Activated T-helper 2 cell treated with anti-CD3 and anti-CD28 coated beads, Interferon-gamma antibody, Interleukin-2, Interleukin-4, amounts not matched to agents 10 μg/mL and 5 μg/mL and 100 μg/mL, durations not matched to agents 14 hours and 24 hours and 36 hours (primary cell): ENCODE data around the gene ZNF277. TPM values are rescaled to one million over a fixed set of nuclear protein-coding genes. Genes with fewer than 3 reads are reported as not detected.
"Not testable (repeated sequence)": the region's sequence is repeated elsewhere in the genome, so short reads cannot be mapped to it uniquely, and the experiment has no call there.

ENCODE experiments used
- DNase-seq: peaks from one replicate; pipeline ENCODE4 v3.0.0; 2021; ENCODE audit warnings: low spot score
- H3K27ac Mint-ChIP-seq: one replicate; pipeline ENCODE4 v1.8.0; 2021; ENCODE audit warnings: mixed read lengths
- H3K27me3 Mint-ChIP-seq: one replicate; pipeline ENCODE4 v1.8.0; 2021; ENCODE audit warnings: low read depth, mixed read lengths
- H3K36me3 Mint-ChIP-seq: one replicate; pipeline ENCODE4 v1.8.0; 2021; ENCODE audit warnings: low read depth, mixed read lengths
- H3K4me1 Mint-ChIP-seq: one replicate; pipeline ENCODE4 v1.8.0; 2021; ENCODE audit warnings: low read depth, mixed read lengths
- H3K4me3 Mint-ChIP-seq: one replicate; pipeline ENCODE4 v1.8.0; 2021; ENCODE audit warnings: low read depth, mild to moderate bottlenecking, moderate library complexity, mixed read lengths
- H3K9me3 Mint-ChIP-seq: one replicate; pipeline ENCODE4 v1.8.0; 2021; ENCODE audit warnings: mixed read lengths
- intact Hi-C: fragments of 100-400 bp; cut with micrococcal nuclease; formaldehyde crosslinking; loops from one replicate; pipeline ENCODE4 v1.15.1; 2023
- total RNA-seq: library from RNA; stranded (reverse); gene quantifications from 2 replicates; pipeline ENCODE4 v1.2.3, GENCODE V29; 2022

The ZNF277 gene
- total RNA-seq, 1 donor from 2014 or later, result 11.6 TPM

DNA sequence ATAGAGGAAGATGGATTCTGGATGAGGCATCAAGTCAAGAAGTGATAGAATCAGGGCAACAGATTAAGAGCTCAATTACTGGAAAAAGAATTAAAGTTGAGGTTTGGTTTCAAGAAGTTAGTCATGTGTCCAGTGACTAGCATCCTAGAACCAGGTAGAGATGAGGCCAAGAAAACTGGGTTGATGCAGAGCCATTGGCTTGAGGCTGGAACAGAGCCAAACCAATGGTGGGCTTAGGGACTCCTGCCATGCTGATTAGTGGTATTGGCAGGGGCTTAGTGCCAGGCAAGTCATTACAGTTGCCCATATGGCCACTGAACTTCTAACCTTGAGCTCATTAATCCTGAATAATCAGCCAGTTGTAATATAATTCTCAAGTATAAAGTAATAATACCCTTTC lies 18.5 kb downstream of the ZNF277 start:
- H3K4me3 Mint-ChIP-seq, result no peak overlapping the region
- no peak overlapping the region for H3K27ac Mint-ChIP-seq
- no peaks in the 10 kb centered on the region for H3K27me3 Mint-ChIP-seq
- no peaks in the 10 kb centered on the region for H3K36me3 Mint-ChIP-seq
- no peaks in the 10 kb centered on the region for H3K4me1 Mint-ChIP-seq
- intact Hi-C loops, result no loop called here
- no peak for DNase-seq
- no peaks in the 10 kb centered on the region for H3K9me3 Mint-ChIP-seq

- Mint-ChIP-seq H3K36me3 (no peaks in the 10 kb centered on the region), H3K9me3 (no peaks in the 10 kb centered on the region), H3K4me3 (no peak overlapping the region), H3K27ac (no peak overlapping the region), H3K4me1 (no peaks in the 10 kb centered on the region), H3K27me3 (no peaks in the 10 kb centered on the region)
- no peak for DNase-seq
- intact Hi-C loops, result no loop called here
Observed at GRCh38 chr7:112226701-112227276, 20.3 kb downstream of the ZNF277 start.

DNA sequence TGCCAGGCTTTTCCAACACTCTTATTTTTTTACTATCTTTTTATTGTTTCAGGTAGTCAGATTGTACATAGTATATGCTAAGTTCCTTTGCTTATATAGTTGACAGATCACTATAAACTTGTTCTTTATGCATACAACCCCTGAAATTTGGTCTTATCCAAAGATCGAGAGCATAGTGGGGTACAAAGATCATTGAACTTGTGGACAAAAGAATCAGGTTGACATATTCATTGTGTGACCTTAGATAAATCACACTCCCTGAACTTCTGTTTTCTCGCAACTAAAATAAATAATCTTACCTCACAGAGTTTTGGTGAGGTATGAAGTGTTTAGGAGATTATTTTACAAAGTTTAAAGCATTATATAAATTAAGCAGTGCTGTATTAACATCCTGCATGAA lies 22.1 kb downstream of the ZNF277 start:
- H3K27ac Mint-ChIP-seq, result no peak overlapping the region
- no peaks in the 10 kb centered on the region for H3K4me1 Mint-ChIP-seq
- no peaks in the 10 kb centered on the region for H3K9me3 Mint-ChIP-seq
- intact Hi-C loops, result no loop called here
- H3K27me3 Mint-ChIP-seq, result no peaks in the 10 kb centered on the region
- H3K4me3 Mint-ChIP-seq, result no peak overlapping the region
- DNase-seq, result no peak
- no peaks in the 10 kb centered on the region for H3K36me3 Mint-ChIP-seq

DNA sequence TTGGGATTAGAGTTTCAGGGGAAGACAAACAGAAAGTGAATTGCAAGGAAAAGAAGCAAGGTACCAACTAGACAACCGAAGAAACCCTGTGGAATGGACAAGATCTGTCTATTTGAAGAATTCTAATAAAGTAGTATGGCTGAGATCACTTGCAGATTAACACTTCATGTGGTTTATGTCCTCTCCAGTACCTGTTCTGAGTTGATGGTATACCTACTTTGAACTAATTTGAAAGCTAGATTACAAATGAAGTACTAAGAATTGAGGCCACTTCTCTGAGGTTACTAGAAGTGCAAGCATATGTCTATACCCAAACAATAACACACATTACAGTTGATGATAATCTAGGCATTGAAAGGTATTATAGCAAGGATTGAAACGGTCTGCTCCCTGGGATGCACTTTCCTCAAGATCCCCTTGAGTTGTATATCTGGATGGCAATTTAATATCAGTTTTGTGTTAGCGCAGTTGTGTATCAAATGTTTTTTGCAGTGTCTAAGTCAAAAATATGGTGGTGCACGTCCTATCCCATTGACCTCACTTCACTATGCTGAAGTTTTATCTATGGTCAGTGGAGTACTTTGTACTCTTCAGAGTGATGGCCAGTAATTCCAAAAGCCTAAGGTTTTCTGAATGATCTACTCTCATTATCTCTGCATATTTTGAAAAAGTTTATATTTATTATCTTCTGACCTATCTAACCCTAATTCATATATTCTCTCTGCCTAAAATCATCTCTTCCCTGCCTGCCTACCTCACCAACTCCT lies 25.9 kb downstream of the ZNF277 start:
- no peak for DNase-seq
- no peaks in the 10 kb centered on the region for H3K4me1 Mint-ChIP-seq
- H3K27ac Mint-ChIP-seq, result no peak overlapping the region
- no peaks in the 10 kb centered on the region for H3K27me3 Mint-ChIP-seq
- intact Hi-C loops, result no loop called here
- no peaks in the 10 kb centered on the region for H3K36me3 Mint-ChIP-seq
- H3K9me3 Mint-ChIP-seq, result no peaks in the 10 kb centered on the region
- H3K4me3 Mint-ChIP-seq, result no peak overlapping the region

- Mint-ChIP-seq H3K9me3 (no peaks in the 10 kb centered on the region), H3K27me3 (no peaks in the 10 kb centered on the region), H3K4me1 (no peaks in the 10 kb centered on the region), H3K36me3 (no peaks in the 10 kb centered on the region), H3K27ac (no peak overlapping the region), H3K4me3 (no peak overlapping the region)
- DNase-seq, result no peak
- intact Hi-C loops, result no loop called here
Observed at GRCh38 chr7:112233048-112233697, 26.7 kb downstream of the ZNF277 start.

GRCh38 chr7:112234147-112234546 lies 27.7 kb downstream of the ZNF277 start:
- H3K36me3 Mint-ChIP-seq, result no peaks in the 10 kb centered on the region
- intact Hi-C loops, result no loop called here
- no peaks in the 10 kb centered on the region for H3K9me3 Mint-ChIP-seq
- no peak overlapping the region for H3K4me3 Mint-ChIP-seq
- H3K27ac Mint-ChIP-seq, result no peak overlapping the region
- no peak for DNase-seq
- H3K4me1 Mint-ChIP-seq, result no peaks in the 10 kb centered on the region
- H3K27me3 Mint-ChIP-seq, result no peaks in the 10 kb centered on the region

DNA sequence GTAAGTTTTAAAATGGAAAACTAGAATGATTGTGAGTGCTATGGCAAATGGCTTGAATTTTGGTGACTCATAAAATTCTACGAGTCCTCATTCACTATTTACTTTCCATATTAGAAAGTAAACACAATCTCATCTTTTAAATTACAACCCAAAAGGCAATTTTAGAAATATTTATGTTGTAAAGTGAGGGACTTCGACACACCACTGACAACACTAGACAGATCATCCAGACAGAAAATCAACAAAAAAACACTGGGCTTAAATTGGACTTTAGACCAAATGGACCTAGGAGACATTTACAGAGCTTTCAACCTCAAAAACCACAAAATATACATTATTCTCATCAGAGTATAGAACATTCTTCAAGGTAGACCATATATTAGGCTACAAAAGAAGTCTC lies 30.1 kb downstream of the ZNF277 start:
- DNase-seq, result no peak
- no peak overlapping the region for H3K4me3 Mint-ChIP-seq
- H3K4me1 Mint-ChIP-seq, result no peaks in the 10 kb centered on the region
- no peaks in the 10 kb centered on the region for H3K36me3 Mint-ChIP-seq
- no peaks in the 10 kb centered on the region for H3K9me3 Mint-ChIP-seq
- intact Hi-C loops, result no loop called here
- H3K27me3 Mint-ChIP-seq, result no peaks in the 10 kb centered on the region
- no peak overlapping the region for H3K27ac Mint-ChIP-seq

- no peak for DNase-seq
- Mint-ChIP-seq H3K4me3 (no peak overlapping the region), H3K27me3 (no peaks in the 10 kb centered on the region), H3K9me3 (no peaks in the 10 kb centered on the region), H3K4me1 (no peaks in the 10 kb centered on the region), H3K36me3 (no peaks in the 10 kb centered on the region), H3K27ac (no peak overlapping the region)
- intact Hi-C loops, result no loop called here
Observed at GRCh38 chr7:112238330-112238729, 31.8 kb downstream of the ZNF277 start.

DNA sequence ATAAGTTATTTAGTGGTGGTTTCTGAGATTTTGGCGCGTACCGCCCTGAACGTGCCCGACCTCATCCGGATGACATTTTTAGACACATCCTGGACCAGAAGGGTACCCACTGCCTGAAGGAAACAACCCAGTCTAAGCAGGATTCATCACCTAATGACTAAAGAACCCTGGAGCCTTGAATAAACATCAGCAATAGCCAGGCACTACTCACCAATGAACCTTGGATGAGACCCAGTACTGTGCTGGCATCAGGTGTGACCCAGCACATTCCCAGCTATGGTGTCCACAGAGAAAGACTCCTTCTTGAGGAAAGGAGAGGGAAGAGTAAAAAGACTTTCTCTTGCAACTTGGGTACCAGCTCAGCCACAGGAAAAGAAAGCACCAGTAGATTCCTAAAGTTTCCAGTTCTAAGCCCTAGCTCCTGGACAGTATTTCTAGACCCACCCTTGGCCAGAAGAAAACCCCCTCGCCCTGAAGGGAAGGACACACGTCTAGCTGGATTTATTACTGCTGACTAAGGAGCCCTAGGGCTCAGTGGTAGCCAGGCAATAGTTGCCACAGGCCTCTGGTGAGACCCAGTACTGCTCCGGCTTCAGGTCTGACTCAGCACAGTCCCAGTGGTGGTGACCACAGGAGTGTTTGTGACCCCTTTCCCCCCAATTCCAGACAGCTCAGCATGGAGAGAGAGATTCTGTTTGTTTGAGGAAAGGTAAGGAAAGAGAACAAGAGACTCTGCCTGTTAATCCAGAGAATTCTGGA lies 32.5 kb downstream of the ZNF277 start:
- Mint-ChIP-seq H3K9me3 (no peaks in the 10 kb centered on the region), H3K36me3 (no peaks in the 10 kb centered on the region), H3K27me3 (no peaks in the 10 kb centered on the region), H3K4me1 (no peaks in the 10 kb centered on the region), H3K27ac (no peak overlapping the region), H3K4me3 (no peak overlapping the region)
- intact Hi-C loops, result no loop called here
- DNase-seq, result no peak

DNA sequence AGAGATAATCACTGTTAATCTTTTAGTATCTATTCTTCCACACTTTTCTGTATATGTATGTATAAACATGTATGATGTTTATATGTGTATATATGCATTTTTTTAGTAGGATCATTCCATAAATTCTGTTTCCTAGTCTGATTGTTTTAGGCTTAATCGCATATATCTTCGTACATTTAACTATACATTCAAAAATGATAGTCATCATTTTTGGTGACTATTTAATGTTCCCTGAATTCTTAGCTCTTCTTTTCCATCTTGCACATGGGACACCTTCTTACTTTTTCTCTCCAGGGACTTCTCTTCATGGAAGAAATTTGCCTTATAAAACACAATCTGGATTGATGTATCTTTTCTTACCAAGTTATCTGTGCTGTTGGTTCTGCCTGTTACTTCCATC lies 42.1 kb downstream of the ZNF277 start:
- Mint-ChIP-seq H3K4me1 (peaks cover 1% of the 10 kb centered on the region), H3K9me3 (no peaks in the 10 kb centered on the region), H3K36me3 (no peaks in the 10 kb centered on the region), H3K27me3 (no peaks in the 10 kb centered on the region), H3K4me3 (no peak overlapping the region), H3K27ac (no peak overlapping the region)
- DNase-seq, result no peak
- intact Hi-C loops, result no loop called here

DNA sequence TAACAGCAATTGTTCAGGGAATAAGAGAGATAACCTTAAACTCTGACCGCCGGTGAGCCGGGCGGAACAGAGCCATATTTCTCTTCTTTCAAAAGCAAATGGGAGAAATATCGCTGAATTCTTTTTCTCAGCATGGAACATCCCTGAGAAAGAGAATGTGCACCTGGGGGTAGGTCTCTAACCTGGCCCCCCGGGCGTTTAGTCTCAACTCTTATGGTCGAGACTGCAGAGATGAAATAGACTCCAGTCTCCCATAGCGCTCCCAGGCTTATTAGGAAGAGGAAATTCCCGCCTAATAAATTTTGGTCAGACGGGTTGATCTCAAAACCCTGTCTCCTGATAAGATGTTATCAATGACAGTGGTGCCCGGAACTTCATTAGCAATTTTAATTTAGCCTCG lies 43.5 kb downstream of the ZNF277 start:
- DNase-seq, H3K4me3 Mint-ChIP-seq, H3K36me3 Mint-ChIP-seq, H3K9me3 Mint-ChIP-seq, intact Hi-C loops, H3K27ac Mint-ChIP-seq, H3K27me3 Mint-ChIP-seq, H3K4me1 Mint-ChIP-seq: not testable (repeated sequence)

DNA sequence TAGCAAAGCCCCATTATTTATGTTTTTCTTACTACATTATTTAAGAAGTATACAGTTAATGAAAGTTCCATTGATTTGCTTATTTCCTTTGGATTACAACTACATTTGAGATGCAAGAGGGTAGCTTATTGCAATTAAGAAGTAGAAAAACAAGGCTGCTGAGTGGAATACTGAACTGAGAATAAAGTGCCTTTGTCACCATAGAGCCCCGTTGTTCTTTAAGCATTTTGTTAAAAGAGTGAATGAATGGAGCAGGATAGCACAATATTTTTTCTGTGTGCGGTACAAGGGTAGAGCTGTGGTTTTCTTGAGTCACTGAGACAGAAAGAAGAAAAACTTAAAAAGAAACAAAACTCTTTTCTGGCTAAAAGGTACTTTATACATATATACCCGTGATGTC lies 45.6 kb downstream of the ZNF277 start:
- intact Hi-C loops, result no loop called here

GRCh38 chr7:112252691-112253090 lies 46.2 kb downstream of the ZNF277 start:
- no peak for DNase-seq
- no peaks in the 10 kb centered on the region for H3K27me3 Mint-ChIP-seq
- H3K36me3 Mint-ChIP-seq, result no peaks in the 10 kb centered on the region
- H3K4me3 Mint-ChIP-seq, result no peak overlapping the region
- no peak overlapping the region for H3K27ac Mint-ChIP-seq
- H3K9me3 Mint-ChIP-seq, result no peaks in the 10 kb centered on the region
- intact Hi-C loops, result no loop called here
- peaks cover 1% of the 10 kb centered on the region for H3K4me1 Mint-ChIP-seq

More for the DNA sequence above, 45.6 kb downstream of the ZNF277 start:
- Mint-ChIP-seq H3K27me3 (no peaks in the 10 kb centered on the region), H3K36me3 (no peaks in the 10 kb centered on the region), H3K9me3 (no peaks in the 10 kb centered on the region), H3K4me3 (no peak overlapping the region), H3K27ac (no peak overlapping the region), H3K4me1 (peaks cover 1% of the 10 kb centered on the region)
- DNase-seq, result no peak
